Suppressor macrophage treated with lipopolysaccharide for 1 hour (primary cell): ENCODE data around the gene ACAN.
A peak's percentile ranks its signal among the peaks of the same experiment; 100 is the strongest.

ENCODE experiments used
- DNase-seq, 3 donors: peaks; one replicate each; pipeline ENCODE4 v3.0.0-alpha.2; 2020 to 2022

Gene ACAN

GRCh38 chr15:88880944-88881740, 77.9 kb downstream of the ACAN start:
- DNase-seq = no peak

- DNase-seq = no peak
Observed at GRCh38 chr15:88881775-88882174, 78.5 kb downstream of the ACAN start.

- no peak for DNase-seq
Observed at GRCh38 chr15:88882785-88883184, 79.5 kb downstream of the ACAN start.

- no peak for DNase-seq
Observed at GRCh38 chr15:88887068-88887580, 83.9 kb downstream of the ACAN start.

GRCh38 chr15:88888719-88889118, 85.5 kb downstream of the ACAN start:
- no peak for DNase-seq

GRCh38 chr15:88890495-88890894, 87.3 kb downstream of the ACAN start:
- DNase-seq = no peak

GRCh38 chr15:88891540-88892254, 88.5 kb downstream of the ACAN start:
- DNase-seq = no peak

GRCh38 chr15:88894348-88894818, 91.1 kb downstream of the ACAN start:
- DNase-seq = peak in 2 of 3 donors; percentile 44 to 51

- DNase-seq = peak; percentile 71 to 86 (median 84)
Observed at GRCh38 chr15:88894819-88895767, 91.9 kb downstream of the ACAN start, which contains the start of gene HAPLN3. Gene HAPLN3 (minus strand): TSS chr15:88895544. CDS start chr15:88887298, 8,246 bp downstream.

GRCh38 chr15:88896333-88897033, 93.2 kb downstream of the ACAN start:
- DNase-seq = no peak

GRCh38 chr15:88897142-88897455, 93.9 kb downstream of the ACAN start:
- DNase-seq = no peak

GRCh38 chr15:88897456-88898194, 94.4 kb downstream of the ACAN start:
- peak; percentile 82 to 89 (median 86) for DNase-seq

GRCh38 chr15:88898736-88899135, 95.5 kb downstream of the ACAN start:
- DNase-seq = no peak

GRCh38 chr15:88899251-88899650, 96.0 kb downstream of the ACAN start:
- DNase-seq = no peak

- peak in 2 of 3 donors; percentile 15 to 37 for DNase-seq
Observed at GRCh38 chr15:88900309-88900981, 97.2 kb downstream of the ACAN start.

- no peak for DNase-seq
Observed at GRCh38 chr15:88900982-88901418, 97.8 kb downstream of the ACAN start.

- DNase-seq = no peak
Observed at GRCh38 chr15:88901508-88902220, 98.4 kb downstream of the ACAN start.

GRCh38 chr15:88902221-88902835, 99.1 kb downstream of the ACAN start:
- no peak for DNase-seq

- DNase-seq = peak in 1 of 3 donors; percentile 7
Observed at GRCh38 chr15:88902846-88903245, 99.6 kb downstream of the ACAN start.

- DNase-seq = no peak
Observed at GRCh38 chr15:88904257-88904623, 101.0 kb downstream of the ACAN start.
